HG03565 (cell line): ENCODE data around the gene RWDD4.

Source experiments
- ATAC-seq: cut with Tn5 transposase; IDR thresholded peaks from one replicate; pipeline ENCODE4 v1.9.1; 2021; ENCODE audit warnings: mild to moderate bottlenecking, moderate library complexity; ENCODE audit not compliant: unreplicated experiment

The RWDD4 gene

DNA sequence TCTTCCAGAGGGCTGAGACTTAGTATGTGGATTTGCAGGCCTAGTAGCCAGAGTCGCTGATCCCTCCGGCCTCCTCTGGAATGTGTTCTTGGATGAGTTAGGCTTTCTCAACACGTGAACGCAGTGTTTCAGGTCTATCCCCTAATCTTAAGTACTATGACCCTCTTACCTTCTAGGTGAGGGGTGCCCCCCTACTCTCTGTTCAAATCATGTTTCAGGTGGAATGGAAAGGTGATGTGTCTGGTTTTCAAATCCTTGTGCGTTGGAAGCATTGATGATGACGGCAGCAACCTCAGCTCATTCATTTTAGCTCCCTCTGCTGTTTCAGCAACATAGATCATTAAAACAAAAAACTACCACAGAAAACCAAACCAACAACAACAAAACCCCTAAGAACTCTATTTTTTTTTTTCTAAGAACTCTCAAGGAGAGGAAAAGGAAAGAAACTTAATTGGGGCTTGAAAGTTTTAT, 56.4 kb downstream of the RWDD4 start:
- ATAC-seq: no peak

DNA sequence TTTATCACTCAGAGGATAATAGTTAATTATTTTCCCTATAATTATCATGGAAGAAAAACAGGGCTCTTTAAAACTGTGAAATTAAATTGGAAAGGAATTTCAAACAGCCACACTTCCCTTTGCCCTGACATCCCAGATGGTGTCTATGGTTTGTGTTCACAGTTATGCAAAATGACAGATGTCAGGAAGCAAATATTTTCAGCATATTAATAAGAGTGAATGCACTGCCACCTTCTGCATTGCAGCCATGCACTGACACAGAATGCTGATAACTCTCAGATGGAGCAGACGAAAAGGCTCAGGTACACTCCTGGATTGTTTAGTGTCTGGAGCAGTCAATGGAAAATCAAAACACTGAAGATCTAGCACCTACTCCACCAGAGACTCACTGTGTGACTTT, 57.6 kb downstream of the RWDD4 start:
- no peak for ATAC-seq

DNA sequence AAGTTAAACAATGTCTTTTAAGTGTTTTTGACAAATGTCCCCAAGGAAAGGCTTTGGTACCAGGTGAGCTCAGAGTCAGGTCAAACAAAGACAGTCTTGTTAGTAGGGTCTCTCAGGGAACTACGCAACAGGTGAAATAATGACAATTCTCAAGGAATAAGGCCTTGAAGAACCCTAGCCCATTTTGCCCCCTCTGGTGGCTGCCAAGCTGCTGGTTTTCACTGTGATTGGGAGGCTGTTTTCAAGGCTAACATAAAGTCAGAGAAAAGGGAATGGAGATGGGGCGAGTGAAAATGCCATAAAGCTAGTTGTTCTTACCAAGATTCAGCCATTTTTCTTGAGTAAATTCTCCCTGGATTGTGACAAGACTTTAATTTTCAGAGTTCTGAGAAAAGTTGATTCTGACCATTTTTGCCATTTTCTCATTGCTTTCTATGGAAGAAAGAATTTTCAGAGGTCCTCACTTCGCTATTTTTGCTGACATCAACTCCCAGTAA, 58.7 kb downstream of the RWDD4 start:
- ATAC-seq: no peak

DNA sequence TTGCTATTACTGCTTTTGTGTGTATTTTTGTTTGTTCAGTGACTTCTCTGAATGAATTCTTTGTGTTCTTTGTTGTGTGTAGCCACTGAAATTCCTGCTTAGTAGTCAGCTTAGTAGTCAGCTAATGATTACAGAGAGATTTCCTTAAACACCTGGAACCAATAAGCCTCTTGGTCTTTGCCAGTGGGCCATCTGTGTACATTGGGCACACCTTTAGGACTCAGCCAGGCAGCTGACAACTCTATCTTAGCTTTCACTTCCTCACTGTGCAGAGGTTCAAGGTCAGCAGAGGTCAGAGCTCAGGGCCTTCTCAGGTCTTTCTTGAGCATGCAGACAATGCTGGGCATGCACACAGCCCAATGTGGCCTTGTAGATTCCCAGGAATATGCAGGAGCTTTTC, 59.3 kb downstream of the RWDD4 start:
- no peak for ATAC-seq

DNA sequence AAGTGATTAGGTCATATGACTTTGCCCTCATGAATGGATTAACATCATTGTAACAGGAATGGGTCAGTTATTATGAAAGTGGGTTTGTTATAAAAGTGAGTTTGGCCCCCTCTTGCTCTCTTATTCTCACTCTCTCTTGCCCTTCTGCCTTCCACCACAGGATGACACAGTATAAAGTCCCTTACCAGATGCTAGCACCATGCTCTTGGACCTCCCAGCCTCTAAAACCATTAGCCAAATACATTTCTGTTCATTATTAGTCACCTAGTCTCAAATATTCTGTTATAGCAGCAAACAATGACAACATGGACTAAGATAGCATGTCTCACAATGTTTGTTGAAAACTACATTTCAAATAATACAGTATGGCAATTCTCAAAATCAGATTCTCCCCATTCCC, 59.7 kb downstream of the RWDD4 start:
- ATAC-seq: no peak

DNA sequence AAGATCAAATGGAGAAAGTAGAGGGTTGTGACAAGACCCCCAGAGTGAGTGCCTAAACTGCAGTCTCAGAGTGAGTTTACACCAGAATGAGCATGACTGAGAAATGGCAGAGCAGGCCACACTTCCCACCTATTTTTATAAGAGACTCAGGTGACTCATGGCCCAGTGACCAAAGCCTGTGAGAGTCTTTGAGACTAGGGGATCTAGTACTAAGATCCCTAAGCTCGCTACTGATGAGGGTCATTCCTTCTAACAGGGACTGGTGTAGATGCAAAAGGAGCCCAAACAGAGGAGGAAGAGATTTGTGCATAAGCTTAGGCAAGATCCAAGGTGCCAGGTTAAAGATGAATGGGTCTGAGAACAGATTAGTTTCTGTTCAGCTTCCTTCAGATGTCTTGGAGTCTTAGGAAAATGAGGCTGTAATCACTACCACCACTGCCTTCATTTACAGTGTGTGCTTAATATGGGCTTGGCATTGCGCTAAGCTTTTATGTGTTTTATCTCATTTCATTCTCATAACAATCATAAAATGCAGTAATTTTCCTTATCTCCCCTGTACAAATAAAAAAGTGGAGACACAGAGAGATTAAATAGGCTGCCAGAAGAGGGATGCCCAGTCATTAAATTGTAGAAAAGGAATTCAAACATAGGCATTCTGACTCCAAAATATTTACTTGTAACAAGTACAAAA, 62.8 kb downstream of the RWDD4 start:
- ATAC-seq: no peak

DNA sequence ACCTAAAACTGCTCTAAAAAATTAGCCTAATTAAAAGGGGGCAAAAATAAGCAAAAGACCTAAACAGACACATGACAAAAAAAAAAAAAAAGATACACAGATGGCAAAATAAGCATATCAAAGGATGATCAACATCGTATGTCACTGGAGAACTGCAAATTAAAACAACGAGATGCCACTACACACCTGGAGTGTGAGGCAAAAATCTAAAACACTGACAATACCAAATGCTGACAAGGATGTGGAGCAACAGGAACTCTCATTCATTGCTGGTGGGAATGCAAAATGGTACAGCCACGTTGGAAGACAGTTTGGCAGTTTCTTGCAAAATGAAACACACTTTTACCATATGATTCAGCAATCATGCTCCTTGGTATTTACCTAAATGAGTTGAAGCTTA, 64.2 kb downstream of the RWDD4 start:
- ATAC-seq: no peak

DNA sequence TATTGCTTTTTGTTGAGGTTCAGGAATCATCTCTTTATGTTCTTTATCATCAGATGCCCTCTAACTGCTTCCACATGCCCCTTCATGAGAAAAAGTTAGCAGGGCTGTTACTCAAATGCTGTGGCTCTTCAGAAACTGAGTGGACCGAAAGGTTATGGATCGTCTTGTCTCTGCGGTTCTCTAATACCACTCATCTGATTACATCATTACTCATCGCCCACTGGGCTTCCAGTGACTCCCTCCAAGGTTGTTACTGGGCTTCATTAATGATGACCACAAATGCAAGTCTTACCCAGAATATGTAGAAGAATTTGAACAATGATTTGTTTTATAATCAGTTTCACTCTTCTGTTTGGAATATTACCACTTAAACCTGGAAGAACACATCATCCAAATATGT, 67.7 kb downstream of the RWDD4 start:
- ATAC-seq: no peak
